8988T (cell line): Measurements from ENCODE around the gene OTUB2.

ENCODE experiments used
- DNase-seq: peaks from one replicate; pipeline ENCODE4 v3.0.0; 2011

The OTUB2 gene

GRCh38 chr14:94026173-94026888 is at the start of gene OTUB2:
TSS of gene OTUB2 (plus strand) at chr14:94026340. CDS start at chr14:94026538, 198 bp downstream.
- peak; percentile 97 for DNase-seq

- DNase-seq = no peak
Measured at GRCh38 chr14:93976477-93977057, 49.6 kb upstream of the OTUB2 start, which contains the start of gene ASB2. TSS of gene ASB2 (minus strand) at chr14:93976570. CDS start at chr14:93964539, 12,031 bp downstream.

DNA sequence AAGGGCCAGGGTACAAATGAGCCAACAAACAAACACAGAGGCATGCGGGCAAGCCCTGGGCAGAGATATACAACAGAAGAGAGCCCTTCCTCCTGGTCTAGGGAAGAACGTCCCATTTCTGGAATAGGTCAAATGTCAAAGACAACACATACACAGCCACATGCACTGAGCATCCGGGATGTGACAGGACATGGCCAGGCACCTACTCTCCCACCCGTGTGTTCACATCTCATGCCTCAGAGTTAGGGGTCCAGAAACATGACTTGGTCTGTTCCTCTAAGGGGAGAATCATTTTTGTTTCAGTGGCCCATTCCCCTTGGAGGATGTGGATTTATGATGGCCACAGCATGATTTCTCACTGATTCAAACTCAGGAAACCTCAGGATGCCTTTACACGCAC is 49.0 kb upstream of the OTUB2 start:
- no peak for DNase-seq

DNA sequence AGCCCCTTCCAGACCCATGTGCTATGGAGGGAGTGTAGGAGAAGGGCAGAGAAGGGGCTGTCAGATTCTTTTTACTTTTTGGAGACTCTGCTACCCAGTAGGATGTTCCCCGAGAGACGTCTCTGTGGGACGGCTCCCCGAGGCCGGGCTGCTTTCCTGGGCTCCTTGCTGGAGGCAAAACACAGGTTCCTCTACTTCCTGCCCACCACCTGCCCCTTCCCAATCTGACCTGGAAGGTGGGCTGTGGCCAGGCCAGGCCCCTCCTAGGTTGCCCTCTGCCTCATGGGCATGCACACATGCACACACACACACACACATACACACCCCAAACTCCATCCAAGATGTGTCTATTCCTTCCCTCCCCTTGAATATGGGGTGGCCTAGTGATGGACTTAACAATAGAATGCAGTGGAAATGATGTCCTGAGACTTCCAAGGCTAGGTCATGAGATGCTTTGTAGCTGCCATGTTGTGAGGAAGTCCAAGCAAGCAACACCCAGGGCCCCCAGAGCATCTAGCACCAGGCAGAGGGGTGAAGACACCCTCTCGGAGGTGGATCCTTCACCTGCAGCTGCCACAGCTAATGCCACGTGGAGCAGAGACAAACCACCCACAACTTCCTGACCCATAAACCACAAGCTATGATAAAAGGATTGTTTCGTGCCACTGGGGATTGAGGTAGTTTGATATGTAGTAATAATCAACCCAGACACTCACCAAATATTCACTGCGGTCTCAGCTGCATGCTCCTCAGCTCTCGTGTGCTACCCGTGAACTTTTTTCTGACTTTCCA is 48.2 kb upstream of the OTUB2 start:
- DNase-seq = no peak

- DNase-seq = no peak
Measured at GRCh38 chr14:93978735-93979134, 47.4 kb upstream of the OTUB2 start.

DNA sequence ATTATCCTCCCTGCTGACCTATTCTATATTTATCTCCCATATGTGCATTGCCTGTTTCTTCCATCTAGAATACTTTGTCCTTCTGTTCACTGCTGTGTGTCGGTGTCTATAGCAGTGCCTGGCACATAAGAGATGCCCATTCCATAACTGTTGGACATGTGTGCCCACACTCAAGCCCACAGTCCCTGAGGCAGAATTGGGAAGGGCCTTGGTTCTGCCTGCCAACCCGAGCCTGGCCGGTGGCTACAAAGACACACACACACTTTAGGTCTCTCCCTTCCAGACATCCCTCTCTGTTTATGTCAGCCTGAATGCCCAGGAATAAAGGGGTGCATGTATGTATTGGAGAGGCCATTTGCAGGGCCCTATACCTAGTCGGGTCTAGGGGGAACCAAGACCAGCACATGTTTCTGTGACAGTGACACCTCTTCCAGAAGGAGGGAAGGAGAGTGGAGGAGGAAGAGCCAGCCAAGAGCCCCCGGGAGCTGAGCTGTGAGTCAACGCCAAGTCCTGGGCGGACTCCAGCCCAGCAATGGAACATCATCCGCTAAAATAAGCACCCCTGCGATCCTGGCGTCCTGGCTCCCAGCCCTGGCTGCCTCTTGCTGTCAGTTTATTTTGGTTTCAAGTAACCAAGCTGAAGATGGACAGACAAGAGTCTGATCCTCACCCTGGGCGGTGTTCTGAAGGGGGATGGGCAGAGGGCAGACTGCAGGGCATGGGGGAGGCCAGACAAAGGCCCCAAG is 45.5 kb upstream of the OTUB2 start:
- DNase-seq = no peak

DNA sequence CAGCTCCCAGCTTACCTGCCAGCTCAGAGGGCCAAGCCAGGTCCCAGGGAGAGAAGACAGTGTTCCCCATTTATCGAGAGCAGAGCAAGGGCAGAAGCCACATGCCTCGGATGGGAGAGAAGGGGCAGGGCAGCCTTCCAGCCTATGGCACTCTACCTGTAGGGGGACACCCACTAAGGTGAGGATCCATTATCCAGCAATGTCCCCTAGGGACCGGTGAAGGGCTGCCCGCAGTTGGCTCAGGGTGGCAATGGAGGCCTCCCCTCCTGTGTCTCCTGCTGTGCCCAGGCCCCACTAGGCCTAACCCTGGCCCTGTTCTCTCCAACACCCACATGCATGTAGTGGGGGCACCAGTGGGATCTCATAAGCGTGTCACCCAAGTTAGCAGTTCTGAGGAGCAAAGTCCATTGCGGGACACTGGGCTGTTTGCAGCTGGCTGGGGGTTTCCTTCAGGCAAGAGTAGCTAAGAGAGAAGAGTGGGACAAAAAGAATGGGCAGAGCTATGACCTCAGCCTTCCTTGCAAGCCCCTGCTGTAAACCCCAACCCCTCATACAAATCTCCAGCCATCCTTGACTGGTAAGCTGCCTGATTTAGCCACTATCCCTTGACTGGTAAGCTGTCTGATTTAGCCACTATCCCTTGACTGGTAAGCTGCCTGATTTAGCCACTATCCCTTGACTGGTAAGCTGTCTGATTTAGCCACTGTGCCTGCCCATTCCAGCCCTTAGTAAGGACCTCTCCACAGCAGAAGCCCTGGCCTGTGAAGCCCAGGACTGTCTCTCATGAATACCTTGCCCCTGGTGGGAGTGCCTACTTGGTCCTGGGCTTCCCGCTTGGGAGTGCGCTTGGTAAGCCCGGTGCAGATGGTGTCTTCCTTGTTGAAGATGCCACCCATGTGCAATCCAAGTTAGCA is 44.6 kb upstream of the OTUB2 start:
- no peak for DNase-seq

DNA sequence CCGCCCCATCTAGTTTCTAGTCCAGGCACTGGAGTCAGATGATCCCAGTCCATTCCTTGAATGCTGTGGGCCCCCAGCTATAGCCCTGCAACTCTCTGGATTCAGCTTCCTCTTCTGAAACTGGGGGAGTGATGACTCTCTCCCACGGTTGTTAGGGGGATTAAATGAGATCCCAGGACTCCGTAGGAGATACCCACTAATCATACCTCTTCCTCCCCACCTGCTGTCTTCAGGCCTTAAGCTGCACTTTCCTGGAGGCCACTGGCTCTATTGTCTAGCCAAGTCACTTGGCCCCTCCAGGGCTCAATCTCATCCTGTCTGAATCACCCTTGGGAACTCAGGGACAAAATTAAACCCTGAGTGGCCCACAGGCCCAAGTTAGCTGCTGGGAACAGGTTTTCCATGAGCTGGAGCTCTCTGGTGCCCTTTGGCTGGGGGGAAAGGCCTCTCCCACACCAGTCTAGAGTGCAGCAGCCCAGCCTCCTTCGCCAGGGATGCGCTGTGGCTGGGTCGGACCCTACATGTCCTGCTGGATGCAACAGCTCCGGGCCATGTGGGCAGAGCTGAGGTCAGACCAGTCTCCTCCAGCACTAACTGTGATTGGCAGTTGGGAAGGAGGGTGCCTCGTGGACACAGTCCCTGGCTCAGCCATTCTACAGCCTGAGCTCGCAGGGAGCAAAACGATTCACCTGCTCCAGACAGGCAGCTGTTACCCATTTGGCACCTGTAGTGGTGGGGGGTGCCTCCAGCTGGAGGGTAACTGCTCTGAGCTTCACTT is 43.7 kb upstream of the OTUB2 start:
- DNase-seq = no peak

- DNase-seq = no peak
Measured at GRCh38 chr14:93984070-93984469, 42.1 kb upstream of the OTUB2 start.

- DNase-seq = peak; percentile 70
Measured at GRCh38 chr14:93984987-93985410, 41.1 kb upstream of the OTUB2 start.

DNA sequence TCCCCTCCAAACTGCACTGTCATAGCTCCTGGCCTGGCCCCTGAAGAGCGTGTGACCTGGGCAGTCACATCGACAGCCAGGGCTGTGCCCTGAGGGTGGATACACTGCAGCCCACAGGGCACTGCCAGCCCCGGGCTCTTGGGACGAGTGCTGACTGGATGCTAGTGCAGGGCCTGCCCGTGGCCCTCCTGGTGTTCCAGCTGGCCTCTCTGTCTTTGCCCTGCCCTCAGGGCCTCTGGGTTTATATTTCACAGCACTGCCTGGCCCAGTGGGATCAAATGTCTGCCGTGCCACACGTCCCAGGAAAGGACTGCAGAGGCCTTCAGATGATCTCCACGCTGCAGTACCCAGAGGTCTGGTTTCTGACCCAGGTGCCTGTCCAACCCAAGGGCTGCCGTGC is 39.2 kb upstream of the OTUB2 start:
- DNase-seq = no peak

DNA sequence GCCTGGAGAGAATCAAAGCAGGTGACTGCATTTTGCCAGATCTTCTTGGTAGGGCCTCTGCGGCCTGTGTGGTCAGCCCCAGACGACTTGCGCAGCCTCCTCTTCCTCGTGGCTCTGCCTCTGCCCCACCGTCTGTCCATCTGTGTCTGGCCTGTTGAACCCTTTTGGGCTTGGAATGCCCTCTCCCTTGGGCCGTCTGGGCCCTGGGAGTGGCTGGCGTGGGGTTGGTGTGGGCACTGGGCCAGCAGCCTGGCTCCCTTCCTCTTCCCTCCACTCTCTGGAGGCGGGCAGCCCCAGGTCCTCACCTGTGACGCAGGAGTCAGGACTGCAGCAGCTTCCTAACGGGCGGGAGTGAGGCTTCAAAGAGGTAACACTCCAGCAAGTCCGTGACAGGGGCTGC is 38.8 kb upstream of the OTUB2 start:
- no peak for DNase-seq

GRCh38 chr14:93987815-93988476 is 38.2 kb upstream of the OTUB2 start:
- DNase-seq = no peak

- DNase-seq = no peak
Measured at GRCh38 chr14:93989939-93990338, 36.2 kb upstream of the OTUB2 start.

- DNase-seq = no peak
Measured at GRCh38 chr14:93991212-93991611, 34.9 kb upstream of the OTUB2 start.

DNA sequence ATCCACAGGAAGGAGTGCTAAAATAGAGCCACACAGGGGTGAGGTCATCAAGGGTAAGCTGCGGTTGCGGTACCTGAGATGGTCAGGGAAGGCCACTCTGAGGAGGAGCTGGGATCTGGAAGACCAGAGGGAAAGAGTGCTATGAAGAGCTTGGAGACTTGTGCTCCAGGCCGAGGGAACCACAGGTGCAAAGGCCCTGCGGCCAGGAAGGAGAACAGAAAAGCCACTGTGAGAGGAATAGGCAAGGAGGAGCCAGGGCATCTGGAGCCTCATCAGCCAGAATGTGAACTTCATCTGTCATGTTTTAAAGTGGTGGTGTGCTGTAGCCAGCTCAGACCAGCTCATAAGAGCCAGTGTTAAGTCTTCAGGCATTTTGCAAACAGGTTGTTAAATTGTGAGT is 34.5 kb upstream of the OTUB2 start:
- no peak for DNase-seq

GRCh38 chr14:93993382-93993781 is 32.8 kb upstream of the OTUB2 start:
- no peak for DNase-seq

DNA sequence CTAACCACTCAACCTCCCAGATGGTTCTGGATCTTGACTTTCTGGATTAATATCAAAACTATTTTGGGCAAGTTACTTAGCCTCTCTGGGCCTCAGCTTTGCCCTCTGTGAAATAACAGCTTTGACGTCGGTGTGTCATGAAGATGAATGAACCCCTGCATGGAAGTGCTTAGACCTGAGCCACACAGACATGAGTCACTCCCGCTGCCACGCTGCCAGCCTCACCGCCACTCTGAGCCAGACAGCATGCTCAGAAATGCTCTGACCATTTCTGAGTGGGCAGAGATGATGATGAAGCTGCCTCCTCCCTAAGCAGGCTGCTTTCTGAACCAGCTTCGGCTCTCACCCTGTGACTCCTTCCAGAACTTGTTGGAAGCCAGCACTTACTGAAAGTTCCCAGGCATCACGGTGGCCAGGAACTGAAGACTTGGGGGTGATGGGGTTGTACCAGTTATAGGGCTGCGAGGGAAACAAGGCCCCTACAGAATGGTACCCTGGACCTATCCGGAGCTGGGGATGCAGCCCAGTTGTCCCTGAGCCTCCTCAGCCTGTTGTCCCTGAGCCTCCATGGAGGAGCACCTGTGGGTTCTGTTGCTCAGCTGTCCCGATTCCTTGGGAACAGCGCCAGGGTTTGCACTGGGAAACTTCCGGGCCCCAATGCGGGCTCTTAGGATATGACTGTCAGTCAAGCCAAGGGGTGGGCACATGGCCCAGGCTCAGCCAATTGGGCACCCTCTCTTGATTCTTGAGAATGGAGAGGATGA is 31.0 kb upstream of the OTUB2 start:
- DNase-seq = no peak

- no peak for DNase-seq
Measured at GRCh38 chr14:93996130-93996695, 29.9 kb upstream of the OTUB2 start.

DNA sequence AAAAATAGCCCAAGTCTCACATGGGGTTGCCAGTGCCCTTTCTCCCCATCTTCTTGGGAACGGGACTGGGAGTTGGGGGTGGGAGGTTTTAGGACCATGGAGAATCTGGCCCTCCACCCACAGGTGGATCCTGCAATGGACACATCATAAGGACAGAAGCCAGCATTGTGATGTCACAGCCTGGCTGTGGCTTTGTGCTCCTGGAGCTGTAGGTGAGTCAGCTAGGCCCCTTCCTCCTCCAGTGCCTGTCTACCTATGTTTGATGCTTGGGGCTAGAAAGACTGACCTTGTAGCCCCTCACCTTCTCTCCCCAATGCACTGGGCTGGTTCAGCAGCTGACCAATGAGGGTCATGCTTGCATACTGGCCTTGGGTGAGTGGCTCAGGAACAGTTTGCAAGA is 29.1 kb upstream of the OTUB2 start, which contains the start of gene CCDC197:
TSS of gene CCDC197 (plus strand) at position 220 of the 400 bp plus-strand sequence. CDS start 831 bp downstream, outside the sequence.
- DNase-seq = no peak
